ENCODE data around the gene LCLAT1.

GRCh38 chr2:30527859-30528258 is 80.8 kb downstream of the LCLAT1 start:
- TF ChIP-seq CTCF (conservative IDR thresholded peaks at IDR 0.05; ENCODE audit: low read length) (no peak), EZH2phosphoT487 (IDR thresholded peaks at IDR 0.05; ENCODE audit: borderline replicate concordance) (no peak)

Data from Loucy (cell line).